AG08395 (cell line): ENCODE results near the gene SOX11.

ENCODE experiments used
- DNase-seq: peaks from one replicate; pipeline ENCODE4 v3.0.0; 2012; ENCODE audit warnings: mixed read lengths, low spot score

The SOX11 gene

DNA sequence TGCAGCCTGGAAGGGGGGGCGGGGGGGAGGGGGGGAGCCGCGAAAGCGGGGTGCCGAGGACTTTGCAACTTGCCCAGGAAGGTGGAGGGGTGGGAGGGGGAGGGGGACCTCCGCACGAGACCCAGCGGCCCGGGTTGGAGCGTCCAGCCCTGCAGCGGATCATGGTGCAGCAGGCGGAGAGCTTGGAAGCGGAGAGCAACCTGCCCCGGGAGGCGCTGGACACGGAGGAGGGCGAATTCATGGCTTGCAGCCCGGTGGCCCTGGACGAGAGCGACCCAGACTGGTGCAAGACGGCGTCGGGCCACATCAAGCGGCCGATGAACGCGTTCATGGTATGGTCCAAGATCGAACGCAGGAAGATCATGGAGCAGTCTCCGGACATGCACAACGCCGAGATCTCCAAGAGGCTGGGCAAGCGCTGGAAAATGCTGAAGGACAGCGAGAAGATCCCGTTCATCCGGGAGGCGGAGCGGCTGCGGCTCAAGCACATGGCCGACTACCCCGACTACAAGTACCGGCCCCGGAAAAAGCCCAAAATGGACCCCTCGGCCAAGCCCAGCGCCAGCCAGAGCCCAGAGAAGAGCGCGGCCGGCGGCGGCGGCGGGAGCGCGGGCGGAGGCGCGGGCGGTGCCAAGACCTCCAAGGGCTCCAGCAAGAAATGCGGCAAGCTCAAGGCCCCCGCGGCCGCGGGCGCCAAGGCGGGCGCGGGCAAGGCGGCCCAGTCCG, 540 bp downstream of the SOX11 start:
- DNase-seq = no peak

DNA sequence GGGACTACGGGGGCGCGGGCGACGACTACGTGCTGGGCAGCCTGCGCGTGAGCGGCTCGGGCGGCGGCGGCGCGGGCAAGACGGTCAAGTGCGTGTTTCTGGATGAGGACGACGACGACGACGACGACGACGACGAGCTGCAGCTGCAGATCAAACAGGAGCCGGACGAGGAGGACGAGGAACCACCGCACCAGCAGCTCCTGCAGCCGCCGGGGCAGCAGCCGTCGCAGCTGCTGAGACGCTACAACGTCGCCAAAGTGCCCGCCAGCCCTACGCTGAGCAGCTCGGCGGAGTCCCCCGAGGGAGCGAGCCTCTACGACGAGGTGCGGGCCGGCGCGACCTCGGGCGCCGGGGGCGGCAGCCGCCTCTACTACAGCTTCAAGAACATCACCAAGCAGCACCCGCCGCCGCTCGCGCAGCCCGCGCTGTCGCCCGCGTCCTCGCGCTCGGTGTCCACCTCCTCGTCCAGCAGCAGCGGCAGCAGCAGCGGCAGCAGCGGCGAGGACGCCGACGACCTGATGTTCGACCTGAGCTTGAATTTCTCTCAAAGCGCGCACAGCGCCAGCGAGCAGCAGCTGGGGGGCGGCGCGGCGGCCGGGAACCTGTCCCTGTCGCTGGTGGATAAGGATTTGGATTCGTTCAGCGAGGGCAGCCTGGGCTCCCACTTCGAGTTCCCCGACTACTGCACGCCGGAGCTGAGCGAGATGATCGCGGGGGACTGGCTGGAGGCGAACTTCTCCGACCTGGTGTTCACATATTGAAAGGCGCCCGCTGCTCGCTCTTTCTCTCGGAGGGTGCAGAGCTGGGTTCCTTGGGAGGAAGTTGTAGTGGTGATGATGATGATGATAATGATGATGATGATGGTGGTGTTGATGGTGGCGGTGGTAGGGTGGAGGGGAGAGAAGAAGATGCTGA, 1.4 kb downstream of the SOX11 start:
- DNase-seq = no peak

DNA sequence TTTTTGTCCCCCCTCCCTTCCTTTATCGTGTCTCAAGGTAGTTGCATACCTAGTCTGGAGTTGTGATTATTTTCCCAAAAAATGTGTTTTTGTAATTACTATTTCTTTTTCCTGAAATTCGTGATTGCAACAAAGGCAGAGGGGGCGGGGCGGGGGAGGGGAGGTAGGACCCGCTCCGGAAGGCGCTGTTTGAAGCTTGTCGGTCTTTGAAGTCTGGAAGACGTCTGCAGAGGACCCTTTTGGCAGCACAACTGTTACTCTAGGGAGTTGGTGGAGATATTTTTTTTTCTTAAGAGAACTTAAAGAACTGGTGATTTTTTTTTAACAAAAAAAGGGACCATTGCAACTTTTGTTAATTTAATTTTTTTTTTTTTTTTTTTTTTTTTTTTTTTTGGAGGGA, 2.1 kb downstream of the SOX11 start:
- no peak for DNase-seq

DNA sequence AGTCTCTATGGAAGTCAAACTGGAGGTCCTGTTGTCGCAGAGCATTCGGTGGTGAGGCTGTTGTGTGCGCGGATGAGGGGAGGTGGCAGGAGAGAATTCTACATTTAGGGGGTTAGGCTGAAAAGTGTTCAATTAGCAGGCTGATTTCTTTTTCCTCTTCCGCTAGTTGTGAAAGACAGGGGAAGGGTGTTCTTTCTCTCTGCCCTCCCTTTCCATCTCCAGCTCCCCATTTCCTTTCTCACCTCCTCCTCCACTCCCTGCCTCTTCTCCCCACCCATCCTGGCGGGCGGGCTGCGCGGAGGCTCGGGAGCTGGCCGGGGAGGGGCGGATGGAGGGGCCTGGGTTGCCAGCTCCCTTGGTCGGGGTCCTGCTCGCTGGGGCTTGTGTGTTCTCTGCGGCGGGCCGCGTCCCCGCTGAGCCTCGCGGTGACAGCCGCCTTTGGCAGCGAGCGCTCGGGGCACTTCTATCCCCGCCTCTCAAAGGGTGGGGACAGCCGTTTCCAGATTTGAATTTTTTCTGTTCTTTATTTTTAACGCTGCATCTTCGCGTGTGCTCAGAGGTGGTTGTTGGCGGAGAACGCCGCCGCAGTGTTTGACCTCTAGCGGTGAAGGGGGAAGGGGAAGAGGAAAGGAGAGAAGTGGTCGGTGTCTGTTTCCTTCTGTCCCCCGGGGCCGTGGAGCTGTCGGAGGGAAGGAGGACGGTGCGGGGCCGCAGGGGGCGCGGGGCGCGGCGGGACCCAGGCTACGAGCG, 3.6 kb downstream of the SOX11 start:
- no peak for DNase-seq

DNA sequence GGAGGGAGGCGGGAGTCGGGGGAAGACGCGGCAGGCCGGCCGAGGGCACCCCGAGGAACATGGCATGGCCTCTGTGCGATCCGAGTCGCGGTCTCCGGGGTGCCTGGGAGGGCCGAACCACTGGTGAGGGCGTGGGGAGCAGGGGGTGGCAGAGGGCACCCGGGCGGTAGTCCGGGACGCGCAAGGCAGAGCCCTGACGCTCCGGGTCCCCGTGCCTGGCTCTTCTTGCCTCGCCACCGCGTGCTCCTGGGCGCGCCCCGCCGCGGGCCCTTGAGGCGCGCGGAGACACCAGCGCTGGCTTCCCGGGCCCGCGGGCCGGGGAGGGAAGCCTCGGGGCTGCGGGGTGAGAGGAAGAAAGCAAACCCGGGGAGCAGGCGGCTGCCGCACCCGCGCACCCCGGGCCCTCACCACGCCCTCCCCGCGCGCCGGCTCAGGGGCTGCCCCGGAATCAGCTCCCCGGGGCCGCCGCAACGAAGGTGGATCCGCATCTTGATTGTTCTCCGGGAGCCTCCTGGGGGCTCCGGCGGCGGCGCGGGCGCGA, 4.3 kb downstream of the SOX11 start:
- DNase-seq = no peak

DNA sequence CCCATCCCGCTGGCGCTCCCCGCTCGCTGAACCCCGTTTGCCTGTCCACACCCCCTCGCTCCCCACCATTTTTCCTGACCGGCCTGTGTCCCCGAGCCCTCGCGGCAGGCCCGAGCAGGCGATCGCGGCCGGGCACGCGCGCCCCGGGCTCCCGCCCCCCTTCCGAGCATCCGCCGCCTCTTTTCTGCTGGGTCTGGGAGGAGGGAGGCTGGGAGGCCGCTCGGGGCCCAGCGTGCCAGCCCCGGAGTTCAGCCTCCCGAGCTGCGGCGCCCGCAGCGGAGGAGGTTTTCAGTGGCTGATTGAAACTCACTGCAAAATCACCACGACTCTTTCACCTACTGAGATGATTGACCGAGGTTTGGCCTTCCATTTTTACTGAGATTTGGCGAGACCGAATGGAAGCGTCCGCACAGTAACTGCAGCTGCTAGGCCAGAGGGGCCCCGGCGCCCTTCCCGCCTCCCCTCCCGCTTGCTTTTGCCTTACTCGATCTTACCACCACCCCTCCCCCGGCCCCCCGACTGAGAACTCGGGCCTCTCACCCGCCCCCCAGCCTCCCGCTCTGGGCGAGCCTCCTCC, 4.8 kb downstream of the SOX11 start:
- DNase-seq = no peak

DNA sequence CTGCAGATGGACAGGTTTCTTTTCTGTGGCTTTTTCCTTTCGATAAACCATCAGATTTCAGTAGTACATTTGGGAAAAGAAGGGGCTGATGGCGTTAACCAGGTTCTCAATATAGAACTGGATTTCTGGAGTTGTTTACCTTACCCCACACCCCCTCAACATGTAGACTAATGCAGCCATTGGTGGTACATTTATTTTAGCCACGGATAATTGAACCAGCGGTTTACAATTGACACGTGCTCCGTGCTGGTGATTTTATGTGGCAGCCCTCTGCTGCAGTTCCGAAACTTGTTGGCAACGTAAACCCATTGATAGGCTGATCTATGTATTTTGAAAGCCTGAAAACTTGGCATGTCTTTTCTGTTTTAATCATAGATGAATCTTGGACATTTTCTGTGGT, 5.4 kb downstream of the SOX11 start:
- DNase-seq = no peak

DNA sequence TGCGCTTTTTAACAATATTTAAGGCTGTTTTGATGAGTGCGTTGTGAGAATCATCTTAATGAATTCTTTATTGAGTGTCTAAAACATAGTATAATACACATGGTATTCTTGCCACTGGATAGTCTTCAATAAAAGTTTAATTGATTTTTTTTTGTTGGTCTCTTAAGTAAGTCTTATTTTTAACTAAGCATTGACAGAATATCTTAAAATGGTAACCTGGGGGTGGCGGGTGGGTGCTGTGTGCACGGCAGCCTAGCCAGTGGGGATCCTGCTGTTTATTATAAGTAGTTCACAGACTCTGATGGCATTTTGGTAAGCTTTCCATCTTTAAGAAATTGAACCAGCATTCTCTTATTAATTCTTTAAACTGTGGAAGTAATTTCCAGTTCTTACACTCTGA, 6.0 kb downstream of the SOX11 start:
- DNase-seq = no peak

DNA sequence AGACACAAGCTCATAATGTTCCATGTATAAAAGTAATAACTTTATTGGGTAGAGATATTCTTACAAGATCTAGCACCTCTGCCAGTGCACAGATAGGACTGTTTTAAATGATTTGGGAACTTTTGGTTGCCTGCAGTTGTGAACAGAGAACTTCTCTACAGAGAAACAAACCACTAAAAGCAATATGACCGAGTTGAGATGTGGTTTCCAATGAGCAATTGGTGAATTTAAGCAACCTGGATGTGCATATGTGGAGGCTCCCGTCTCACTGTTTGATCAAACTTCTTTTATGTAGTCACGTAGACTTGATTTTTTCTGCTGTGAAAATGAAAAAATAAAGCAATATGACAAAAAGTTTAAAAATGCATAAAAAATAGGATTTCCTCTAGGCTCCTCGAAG, 7.8 kb downstream of the SOX11 start:
- no peak for DNase-seq

DNA sequence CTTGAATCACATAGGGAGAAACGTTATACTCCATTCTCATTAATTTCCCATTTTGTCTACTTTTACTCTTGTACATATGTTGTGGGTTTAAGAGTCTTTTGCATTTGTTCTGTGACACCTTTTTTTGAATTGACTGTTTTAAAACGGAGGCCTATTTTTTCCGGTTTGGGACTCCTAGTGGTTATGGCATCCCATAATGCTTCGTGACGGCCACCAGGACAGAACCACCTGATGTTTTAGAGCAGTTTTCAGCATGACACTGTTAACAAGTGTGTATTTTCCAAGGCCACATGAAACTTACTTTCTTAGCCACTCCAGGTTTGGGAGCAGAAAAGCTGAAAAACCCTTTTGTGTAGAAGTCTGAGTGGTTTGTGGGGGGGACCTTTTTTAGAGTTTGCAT, 8.4 kb downstream of the SOX11 start:
- DNase-seq = no peak

DNA sequence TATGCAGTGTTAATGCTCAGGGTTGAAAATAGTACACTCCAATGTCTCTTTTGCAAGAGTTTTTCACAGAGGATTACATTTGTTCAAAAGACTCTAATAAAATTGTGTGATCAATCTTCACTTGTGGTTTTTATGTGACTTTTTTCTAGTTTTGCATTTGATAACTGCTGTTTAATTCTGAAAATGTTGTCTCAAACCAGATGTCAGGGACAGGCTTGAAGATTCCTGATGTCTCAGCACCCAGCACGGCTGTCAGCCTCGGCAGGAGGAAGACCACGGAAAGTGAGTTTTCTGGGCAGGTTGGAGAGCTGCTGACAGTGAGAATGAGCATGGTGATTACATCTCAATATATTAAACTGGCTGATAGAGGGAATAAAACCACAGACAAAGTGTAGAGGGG, 9.1 kb downstream of the SOX11 start:
- DNase-seq = no peak

DNA sequence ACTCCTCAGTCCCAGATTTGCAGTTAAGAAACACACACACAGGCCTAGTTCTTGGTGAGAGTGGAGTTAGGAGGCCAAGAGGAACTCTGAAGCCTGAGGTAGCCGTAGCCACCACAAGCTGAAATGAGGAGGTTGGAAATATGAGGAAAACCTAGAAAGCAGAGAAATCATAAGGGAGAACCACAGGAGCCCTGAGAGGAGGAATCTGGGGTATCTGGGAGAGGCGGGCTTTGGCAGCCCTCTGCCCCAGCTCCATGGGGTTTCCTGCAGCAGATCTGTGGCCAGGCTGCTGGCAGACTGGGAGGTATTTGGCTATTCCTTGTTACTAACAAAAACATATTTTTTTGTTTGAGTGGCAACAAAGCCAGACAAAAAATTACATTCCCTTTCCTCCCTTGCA, 11.0 kb downstream of the SOX11 start:
- DNase-seq = no peak

DNA sequence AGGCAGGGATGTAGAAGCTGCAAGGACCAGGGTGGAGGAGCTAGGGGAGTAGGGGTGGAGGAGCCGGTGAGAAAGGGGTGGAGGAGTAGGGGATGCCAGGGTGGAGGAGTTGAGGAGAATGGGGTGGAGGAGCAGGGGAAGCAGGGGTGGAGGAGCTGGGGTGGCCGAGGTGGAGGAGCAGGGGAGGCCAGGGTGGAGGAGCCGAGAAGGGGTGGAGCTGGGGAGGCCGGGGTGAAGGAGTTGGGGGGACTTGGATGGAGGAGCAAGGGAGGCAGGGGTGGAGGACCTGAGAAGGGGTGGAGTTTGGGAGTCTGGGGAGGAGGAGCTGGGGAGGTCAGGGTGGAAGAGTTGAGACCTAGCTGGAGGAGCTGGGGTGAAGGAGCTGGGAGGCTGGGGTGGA, 13.3 kb downstream of the SOX11 start:
- no peak for DNase-seq

DNA sequence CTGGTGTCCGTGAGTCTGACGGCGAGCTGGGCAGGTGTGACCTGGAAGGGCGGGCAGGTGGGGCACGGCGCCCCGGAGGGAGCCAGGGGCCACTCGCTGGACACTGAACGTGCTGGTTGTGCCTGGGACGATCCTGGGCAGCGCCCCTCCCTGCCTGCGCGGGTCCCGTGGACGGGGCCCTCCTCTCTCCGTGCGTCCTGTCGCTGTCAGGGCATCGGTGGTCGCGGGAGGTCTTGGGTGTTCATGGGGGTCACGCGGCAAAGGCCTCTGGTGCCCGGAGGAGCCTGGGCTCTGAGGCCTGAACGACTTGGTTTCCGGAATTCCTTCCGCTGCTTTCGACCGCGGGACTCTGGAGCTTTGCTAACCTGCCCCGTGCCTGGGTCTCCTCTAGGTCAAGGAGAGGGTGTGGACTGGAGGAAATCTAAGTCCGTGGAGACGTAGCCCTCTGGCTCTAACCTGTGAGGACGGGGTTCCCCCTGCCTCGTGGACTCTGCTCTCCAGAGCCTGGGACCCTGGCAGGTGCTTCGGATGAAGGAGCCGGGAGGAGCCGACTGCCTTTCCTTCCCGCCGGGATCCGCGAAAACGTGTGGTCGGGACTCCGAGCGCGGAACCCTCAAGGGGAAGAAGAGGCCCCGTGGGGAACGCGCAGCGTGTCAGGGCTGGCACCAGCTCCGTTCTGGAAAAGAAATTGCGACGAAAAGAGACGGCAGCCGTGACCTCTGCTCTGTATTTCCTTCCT, 14.7 kb downstream of the SOX11 start:
- no peak for DNase-seq

DNA sequence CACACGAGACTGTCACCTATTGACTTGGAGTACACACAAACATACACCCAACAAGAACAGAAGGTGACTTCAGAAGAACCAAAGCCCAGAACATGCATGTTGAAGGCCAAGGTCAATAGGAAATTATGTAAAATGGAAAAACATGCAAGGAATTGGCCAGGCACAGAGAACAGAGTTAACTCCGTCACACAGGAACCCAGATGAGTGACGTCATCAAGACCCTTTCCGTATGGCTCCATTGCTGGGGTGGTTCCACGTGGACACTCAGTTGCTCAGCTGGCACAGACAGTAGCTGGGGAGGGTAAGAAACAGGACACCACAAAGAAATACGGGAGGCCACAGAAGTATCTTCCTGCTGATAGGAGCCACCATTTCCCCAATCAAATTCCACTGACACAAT, 18.4 kb downstream of the SOX11 start:
- DNase-seq = no peak

DNA sequence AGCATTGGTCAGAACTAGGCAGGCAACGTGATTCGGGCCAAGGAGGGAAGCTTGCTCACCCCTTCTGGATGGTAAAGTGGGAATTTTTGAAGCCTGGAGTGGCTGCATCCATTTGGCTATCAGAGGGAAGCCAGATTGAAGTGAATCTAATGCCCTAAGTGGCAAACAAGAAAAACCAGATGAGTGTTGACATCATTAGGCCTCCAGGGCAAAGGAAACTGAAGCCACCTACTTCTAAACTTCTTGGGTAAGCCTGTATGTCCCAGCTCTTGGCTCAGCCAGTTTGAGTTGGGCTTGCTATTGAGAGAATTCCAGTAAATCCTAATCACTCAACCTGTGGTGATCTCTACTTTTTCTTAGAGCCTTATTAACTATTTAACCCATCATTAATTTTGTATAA, 20.9 kb downstream of the SOX11 start:
- no peak for DNase-seq

DNA sequence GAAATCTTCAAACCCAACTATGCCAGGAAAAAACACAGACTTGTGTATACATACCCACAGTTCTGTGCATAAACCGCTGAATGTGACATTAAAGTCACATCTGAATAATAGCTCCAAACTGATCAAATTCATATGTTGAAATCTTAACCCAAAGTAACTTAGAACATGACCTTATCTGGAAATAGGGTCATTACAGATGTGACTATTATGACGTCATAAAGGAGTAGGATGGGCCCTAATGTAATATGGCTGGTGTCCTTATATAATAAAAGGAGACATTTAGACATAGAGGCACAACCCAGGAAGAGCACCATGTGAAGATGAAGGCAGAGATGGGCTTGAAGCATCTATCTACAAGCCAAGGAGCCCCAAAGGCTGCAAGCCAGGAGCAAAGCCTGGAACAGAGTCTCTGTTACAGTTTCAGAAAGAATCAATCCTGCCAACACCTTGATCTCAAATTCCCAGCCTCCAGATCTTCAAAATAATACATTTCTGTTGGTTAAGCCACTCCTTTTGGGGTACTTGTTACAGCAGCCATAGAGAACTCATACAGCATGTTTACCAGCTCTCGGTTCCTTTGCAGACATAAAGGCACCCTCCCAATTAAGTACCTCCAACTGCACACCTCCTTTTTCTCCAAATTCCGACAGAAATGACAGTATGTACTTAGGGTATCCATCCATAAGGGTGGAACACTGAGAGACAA, 27.6 kb downstream of the SOX11 start:
- no peak for DNase-seq

DNA sequence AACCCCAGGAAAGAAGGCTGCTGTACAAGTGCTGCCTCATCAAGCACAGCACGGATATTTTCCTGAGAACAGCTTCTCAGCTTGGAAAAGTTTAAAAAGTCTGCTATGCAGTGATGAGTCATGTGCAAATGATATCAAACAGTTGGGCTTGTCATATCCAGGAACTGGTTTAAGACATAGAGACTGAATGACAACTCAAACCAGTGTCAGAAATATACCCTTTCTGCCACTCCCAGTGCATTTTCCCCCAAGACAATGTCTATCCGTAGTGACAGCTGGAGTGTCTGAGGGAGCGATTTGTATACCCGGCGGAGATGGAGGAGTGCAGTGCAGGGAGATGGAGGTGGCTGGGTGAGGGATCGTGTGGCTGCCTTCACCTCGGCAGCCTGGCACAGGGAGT, 28.2 kb downstream of the SOX11 start:
- no peak for DNase-seq

DNA sequence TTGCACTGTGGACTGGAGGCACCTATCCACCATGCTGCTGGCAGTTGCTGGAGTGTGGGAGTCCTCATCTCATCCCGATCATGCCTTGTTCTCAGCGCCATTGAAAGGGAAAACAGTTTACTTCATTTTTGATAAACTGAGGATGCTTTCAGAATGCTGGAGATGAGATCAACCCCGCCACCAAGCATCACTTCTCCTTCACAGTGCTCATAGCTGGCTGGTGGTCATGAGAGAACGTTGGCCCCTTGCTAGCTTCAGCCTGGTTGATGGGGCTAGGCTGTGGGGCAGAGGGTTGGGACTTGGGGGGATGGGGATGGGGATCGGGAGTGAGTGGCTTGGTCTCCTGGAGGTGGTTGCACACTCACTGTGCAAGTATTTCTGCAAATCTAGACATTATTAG, 30.1 kb downstream of the SOX11 start:
- DNase-seq = no peak

DNA sequence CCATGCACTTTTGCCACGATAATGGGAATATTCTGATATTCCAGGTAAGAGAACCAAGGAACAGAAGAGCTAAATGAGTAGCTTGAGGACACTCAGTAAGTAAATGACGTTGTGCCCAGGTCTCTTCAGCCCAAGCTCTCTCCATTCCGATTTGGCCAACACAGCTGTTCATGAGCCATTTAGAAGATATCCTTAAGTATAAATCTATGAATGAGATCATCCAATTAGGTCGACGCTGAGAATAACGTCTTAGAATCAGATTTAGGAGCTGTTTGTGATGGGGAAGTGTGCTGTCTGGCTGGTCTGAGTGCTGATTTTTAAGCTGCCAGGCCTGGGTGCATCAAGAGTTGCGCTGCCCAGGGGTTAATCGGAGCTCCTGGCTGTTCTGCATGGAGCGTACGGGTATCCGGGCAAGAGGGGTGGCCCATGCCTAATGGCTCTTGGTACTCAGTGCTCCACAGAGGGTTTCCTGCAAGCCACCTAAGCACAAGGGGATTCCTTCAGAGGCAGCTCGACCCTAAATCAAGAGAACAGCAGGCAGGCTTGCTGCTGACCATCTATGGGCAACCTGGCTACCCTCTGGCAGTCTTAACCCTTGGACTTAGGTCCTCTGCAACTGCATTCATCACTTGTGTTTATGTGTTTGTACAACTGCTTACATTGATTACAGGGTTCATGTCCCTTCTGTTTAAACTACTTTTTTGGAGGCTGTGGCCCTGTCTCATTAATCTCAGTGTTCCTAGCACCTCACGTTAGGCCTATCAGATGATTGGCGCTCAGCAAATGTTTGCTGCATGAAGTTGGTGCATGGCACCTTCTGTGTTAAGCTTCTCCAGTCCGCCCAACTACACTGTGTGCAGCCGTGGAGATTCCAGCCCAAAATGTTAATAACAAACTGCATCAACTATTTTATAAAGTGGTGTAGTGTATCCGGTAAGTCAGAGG, 31.9 kb downstream of the SOX11 start:
- no peak for DNase-seq
